IPS DF 19.7 (cell line): ENCODE results near the gene SNRPD1.
"Not testable (repeated sequence)": the region's sequence is repeated elsewhere in the genome, so short reads cannot be mapped to it uniquely, and the experiment has no call there.

Experiments used
- DNase-seq: peaks from one replicate; pipeline ENCODE4 v3.0.0-alpha.2; 2013; ENCODE audit warnings: low read depth, low spot score

Gene SNRPD1

GRCh38 chr18:21612125-21613039, at the start of gene SNRPD1:
TSS of gene SNRPD1 (plus strand) at chr18:21612314. CDS start at chr18:21612430, 116 bp downstream.
- peak; percentile 73 for DNase-seq

- no peak for DNase-seq
Observed at GRCh38 chr18:21571772-21572171, 40.3 kb upstream of the SNRPD1 start.

- DNase-seq: no peak
Observed at GRCh38 chr18:21575656-21576055, 36.5 kb upstream of the SNRPD1 start.

- DNase-seq: no peak
Observed at GRCh38 chr18:21584391-21584790, 27.7 kb upstream of the SNRPD1 start.

- DNase-seq: not testable (repeated sequence)
Observed at GRCh38 chr18:21592361-21592760, 19.8 kb upstream of the SNRPD1 start.

GRCh38 chr18:21593540-21594257, 18.4 kb upstream of the SNRPD1 start:
- no peak for DNase-seq

- no peak for DNase-seq
Observed at GRCh38 chr18:21597620-21598019, 14.5 kb upstream of the SNRPD1 start.

- no peak for DNase-seq
Observed at GRCh38 chr18:21598726-21599584, 13.2 kb upstream of the SNRPD1 start.

GRCh38 chr18:21599585-21600525, 12.3 kb upstream of the SNRPD1 start:
- DNase-seq: no peak

GRCh38 chr18:21600526-21601410, 11.3 kb upstream of the SNRPD1 start, which contains the start of gene ESCO1:
TSS of gene ESCO1 (minus strand) at chr18:21600704. CDS start at chr18:21574843, 25,861 bp downstream.
- peak; percentile 96 for DNase-seq

- no peak for DNase-seq
Observed at GRCh38 chr18:21602299-21602587, 9.9 kb upstream of the SNRPD1 start.

- no peak for DNase-seq
Observed at GRCh38 chr18:21604671-21605070, 7.4 kb upstream of the SNRPD1 start.

- no peak for DNase-seq
Observed at GRCh38 chr18:21605213-21605612, 6.9 kb upstream of the SNRPD1 start.

- not testable (repeated sequence) for DNase-seq
Observed at GRCh38 chr18:21611401-21612124, 551 bp upstream of the SNRPD1 start.

GRCh38 chr18:21621640-21622039, 9.5 kb downstream of the SNRPD1 start:
- DNase-seq: not testable (repeated sequence)

- DNase-seq: no peak
Observed at GRCh38 chr18:21629089-21629832, 17.1 kb downstream of the SNRPD1 start.

- DNase-seq: no peak
Observed at GRCh38 chr18:21632393-21632792, 20.3 kb downstream of the SNRPD1 start.

- no peak for DNase-seq
Observed at GRCh38 chr18:21634588-21635199, 22.6 kb downstream of the SNRPD1 start.
